GM19193 (cell line): Measurements from ENCODE around the gene FHOD3.

Source experiments
- POLR2A ChIP-seq: IDR thresholded peaks from 4 replicates; pipeline ENCODE4 v1.6.1; 2011; ENCODE audit not compliant: insufficient read depth, insufficient read length; ENCODE audit errors: extremely low read depth

The FHOD3 gene

GRCh38 chr18:36410346-36410745 lies 112.8 kb downstream of the FHOD3 start:
- TF ChIP-seq POLR2A: no peak

- TF ChIP-seq POLR2A: no peak
Observed at GRCh38 chr18:36411745-36412168, 114.2 kb downstream of the FHOD3 start.

DNA sequence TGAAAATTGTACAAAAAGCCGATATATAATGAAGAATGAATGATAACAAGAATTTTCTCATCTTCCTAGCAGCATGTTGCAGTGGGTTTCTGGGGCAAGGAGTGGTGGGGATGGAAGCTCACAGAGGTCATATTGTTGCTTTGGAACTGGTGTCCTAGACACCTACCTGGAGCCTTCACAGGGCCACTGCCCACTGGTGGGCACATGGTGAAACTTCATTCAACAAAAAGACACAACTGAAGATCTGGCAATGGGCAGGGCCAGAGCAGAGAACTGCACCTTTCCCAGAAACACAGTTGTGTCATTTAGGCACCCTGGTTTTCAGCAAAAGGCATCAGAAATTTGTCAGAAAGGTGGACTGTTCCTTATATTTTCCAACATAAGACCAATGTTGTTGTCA lies 115.3 kb downstream of the FHOD3 start:
- TF ChIP-seq POLR2A: no peak

DNA sequence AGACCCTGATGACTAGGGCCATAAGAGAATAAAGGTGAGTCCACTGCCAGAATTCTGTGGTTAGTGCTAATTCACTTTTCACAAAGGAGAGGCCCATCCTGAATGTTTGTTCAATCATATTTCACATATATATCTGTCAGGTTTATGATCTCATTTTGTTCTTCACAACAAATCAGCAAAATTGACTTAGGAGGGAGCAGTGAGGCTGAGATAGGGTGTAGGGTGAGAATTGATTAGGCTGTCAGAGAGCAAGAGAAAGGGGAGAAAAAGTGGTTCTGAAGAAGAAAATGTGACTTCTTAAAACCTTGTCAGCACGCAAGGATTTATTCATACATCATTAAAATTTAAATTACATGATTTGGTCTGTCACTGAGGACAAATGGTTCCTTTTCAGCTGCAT lies 117.7 kb downstream of the FHOD3 start:
- no peak for TF ChIP-seq POLR2A

GRCh38 chr18:36415625-36416024 lies 118.1 kb downstream of the FHOD3 start:
- TF ChIP-seq POLR2A: no peak

DNA sequence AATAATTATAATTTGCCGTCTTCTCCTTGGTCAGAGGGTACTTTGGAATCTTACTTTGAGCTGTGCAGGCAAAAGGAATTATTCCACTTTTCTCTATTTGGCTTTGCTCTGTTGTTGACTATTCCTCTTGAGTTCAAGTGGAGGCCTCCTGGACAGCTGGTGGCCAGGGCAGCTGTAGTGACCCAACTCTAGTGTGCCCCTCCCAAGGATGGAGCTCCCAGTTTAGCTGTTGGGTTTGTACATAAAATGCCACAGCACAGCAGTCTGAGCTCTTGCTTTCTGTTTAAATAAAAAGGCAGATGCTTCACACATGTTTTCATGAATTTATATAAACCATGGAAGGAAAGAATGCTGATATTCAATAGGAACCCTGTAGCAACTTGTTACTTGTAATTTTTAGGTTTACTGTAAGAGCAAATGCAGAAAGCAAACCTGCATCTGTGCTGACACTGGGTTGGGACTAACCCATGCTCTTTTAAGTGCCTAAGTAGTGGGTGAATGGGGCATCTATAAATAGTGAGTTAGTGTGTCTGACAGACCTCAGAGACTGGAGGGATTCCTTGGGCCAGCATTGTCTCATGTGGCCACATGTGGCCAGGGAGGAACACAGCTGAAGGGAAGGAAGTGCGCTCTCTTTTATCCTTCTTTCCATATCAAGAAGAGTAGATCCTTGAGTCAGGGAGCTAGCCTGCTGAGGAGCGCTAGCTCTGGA lies 121.8 kb downstream of the FHOD3 start:
- TF ChIP-seq POLR2A: no peak

- no peak for TF ChIP-seq POLR2A
Observed at GRCh38 chr18:36419900-36420531, 122.5 kb downstream of the FHOD3 start.

DNA sequence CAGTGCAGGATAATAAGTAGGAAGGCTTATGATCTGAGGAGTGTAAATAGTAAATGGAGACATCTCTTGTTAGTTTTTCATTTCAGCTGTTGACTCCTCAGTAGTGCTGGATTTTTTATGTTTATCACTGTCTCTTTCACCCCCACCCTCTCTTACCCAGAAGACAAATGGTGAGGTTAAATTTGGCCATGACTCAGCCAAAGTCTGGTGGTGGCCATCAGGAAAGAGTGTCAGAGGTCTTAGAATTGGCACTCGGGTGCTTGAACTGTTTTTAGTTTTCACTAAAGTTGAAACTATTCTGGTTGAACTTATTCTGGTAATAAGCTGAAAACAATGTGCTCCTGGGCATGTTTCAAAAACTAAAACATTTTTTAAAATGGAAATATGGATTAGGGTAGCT lies 123.3 kb downstream of the FHOD3 start:
- no peak for TF ChIP-seq POLR2A

DNA sequence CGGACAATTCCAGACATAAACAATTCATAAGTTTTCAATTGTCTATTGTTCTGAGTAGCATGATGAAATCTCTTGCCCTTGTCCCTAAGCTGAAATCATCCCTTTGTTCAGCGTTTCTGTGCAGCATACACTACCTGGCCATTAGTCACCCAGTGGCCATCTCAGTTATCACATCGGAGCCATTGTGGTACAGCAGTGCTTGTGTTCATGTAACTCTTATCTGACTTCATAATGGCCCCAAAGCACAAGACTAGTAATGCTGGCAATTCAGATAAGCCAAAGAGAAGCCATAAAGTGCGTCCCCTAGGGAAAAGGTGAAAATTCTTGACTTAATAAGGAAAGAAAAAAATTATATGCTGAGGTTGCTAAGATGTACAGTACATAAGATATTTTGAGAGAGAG lies 127.2 kb downstream of the FHOD3 start:
- TF ChIP-seq POLR2A: no peak

DNA sequence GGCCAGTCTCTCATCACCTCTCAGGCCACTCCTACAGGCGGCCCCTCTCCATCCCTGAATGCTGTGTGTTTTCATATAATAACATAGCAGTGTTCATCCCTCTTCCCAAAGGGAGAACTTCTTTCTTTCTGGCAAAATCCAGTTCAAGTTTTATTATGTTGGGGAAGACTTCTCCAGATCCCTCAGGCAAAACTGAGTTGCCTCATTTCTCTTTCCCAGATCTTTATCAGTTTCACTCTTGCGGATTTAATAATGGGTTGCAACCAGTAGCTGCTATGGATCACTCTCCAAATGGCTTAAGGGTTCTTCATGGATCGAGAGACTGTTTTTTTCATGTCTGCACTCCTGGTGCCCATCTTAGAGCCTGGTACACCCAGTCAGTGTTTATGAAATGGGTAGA lies 129.9 kb downstream of the FHOD3 start:
- no peak for TF ChIP-seq POLR2A

DNA sequence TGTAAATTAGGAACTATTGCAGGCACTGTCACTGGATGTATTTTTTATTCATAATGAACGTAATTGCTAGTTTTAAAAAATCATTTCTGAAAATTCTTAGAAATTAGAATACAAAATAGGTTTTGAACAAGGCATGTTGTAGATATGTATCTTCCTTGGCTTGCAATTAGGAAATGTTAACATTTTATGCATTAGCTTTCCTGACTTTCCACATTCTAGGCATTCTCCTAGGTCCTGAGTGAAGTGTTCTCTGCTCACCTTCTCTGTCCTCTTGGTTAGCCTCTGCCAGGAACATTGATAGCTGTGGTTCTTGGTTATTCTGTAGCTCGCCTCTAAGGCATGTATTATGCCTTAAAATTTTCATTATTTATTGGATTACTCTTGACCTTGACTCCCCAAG lies 130.3 kb downstream of the FHOD3 start:
- no peak for TF ChIP-seq POLR2A

DNA sequence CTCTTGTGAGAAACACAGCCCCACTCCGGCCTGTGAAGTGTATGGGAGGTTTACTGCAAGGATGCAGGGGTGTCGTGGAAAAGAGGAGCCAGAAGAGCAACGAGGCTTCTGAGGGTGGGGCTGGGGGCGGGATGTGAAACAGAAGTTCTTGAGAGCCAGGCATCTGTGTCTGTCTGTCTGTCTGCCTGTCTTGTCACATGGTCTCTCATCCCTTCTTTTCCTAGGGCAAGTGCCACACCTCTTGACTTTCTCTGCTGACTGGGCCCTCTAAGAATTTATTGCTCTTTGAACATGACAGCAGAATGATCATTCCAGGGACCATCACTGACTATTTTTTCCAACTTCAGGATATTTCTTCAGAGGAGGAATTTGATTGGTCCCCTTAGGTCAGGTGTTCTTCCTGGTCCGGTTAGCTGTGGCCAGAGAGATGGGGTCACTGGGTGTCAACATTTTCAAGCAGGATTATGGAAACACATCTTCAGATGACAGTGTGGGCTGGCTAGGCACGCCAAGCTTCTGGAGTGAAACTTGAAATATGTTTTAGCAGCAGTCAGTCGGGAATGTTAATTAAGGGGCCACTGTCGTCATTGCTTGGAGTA lies 131.0 kb downstream of the FHOD3 start:
- TF ChIP-seq POLR2A: no peak

DNA sequence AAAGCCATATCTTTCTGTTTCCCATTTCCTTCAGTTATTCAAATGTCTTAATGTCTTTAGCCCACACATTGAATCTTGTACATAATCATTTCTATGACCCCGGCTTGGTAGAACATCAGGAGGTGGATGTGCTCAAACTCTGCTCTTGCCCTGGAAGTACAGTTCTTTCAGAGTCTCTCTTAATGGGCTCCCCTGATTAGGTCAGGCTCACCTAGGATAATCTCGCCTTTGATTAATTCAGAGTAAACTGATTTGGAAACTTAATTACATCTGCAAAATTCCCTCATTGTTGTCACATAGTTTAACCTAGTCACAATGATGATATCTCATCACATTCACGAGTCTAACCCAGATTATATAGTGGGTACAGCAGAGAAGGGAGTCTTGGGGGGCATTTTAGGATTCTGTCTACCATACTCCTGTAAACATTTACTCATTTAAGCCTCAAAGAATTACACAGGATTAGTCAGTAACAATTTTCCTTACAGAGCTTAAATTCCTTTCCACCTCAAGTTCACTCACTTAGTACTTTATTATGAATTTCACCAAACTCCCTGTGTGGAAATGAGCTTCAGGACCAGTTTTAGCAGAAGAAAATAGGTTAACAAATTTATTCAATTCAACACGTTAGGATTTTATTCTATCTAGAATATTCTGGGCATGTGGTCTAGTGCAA lies 135.5 kb downstream of the FHOD3 start:
- no peak for TF ChIP-seq POLR2A

GRCh38 chr18:36436387-36436786 lies 138.9 kb downstream of the FHOD3 start:
- TF ChIP-seq POLR2A: no peak

- no peak for TF ChIP-seq POLR2A
Observed at GRCh38 chr18:36440614-36441013, 143.1 kb downstream of the FHOD3 start.
